Stomach (tissue), 4 donors: ENCODE data around the gene ASB8.

ENCODE experiments used
- EP300 ChIP-seq: sonication (generic); formaldehyde crosslinking; IDR thresholded peaks from one replicate; pipeline ENCODE4 v1.6.1; 2017; ENCODE audit warnings: antibody characterized with exemption
- POLR2A ChIP-seq, 4 donors: fragments of 450-650 bp; IDR thresholded peaks; one replicate each; pipeline ENCODE4 v1.6.1; 2016; ENCODE audit warnings: antibody characterized with exemption in 4 of 4, control low read depth in 2 of 4, mild to moderate bottlenecking in 1 of 4, moderate library complexity in 1 of 4
- POLR2AphosphoS5 ChIP-seq, 3 donors: sonication (generic); formaldehyde crosslinking; IDR thresholded peaks; one replicate each; pipeline ENCODE4 v1.6.1; 2016; ENCODE audit warnings: antibody characterized with exemption in 3 of 3
- TF ChIP-seq, protein P1 (sequence below), 7 experiments: fragments of 450-650 bp in 4 of 7; fragments of 200-600 bp in 3 of 7; sonication (generic) in 3 of 7; IDR thresholded peaks; one replicate each; pipeline ENCODE4 v1.5.1; 2016 to 2019; ENCODE audit warnings: antibody characterized with exemption in 7 of 7, control low read depth in 2 of 7, mild to moderate bottlenecking in 1 of 7

DNA sequence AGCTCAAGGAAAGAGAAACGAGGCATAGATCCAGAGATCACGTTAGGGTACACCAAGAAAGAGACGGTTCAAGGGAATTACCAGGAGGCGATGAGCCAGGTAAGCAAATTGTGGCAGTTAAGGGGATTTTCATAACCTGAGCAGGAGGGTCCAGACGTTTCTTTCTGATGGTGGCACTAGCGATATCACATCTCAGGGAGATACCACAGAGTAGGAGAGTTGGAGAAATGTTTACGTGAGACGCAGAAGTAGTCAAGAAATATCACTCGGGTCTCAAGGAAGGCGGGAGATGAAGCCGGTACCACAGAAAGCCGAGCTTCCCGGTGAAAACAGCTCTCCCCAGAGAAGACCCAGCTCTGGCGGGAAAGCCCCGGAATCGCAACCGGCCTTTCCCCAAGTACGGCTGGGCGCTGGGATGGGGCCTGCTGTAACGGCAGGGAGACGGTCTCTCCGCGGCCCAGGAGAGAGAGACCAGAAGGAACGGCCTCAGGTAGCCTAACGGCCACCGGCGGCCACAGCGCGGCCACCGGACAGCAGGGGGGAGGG, 51.9 kb downstream of the ASB8 start:
- TF ChIP-seq, protein P1, sequence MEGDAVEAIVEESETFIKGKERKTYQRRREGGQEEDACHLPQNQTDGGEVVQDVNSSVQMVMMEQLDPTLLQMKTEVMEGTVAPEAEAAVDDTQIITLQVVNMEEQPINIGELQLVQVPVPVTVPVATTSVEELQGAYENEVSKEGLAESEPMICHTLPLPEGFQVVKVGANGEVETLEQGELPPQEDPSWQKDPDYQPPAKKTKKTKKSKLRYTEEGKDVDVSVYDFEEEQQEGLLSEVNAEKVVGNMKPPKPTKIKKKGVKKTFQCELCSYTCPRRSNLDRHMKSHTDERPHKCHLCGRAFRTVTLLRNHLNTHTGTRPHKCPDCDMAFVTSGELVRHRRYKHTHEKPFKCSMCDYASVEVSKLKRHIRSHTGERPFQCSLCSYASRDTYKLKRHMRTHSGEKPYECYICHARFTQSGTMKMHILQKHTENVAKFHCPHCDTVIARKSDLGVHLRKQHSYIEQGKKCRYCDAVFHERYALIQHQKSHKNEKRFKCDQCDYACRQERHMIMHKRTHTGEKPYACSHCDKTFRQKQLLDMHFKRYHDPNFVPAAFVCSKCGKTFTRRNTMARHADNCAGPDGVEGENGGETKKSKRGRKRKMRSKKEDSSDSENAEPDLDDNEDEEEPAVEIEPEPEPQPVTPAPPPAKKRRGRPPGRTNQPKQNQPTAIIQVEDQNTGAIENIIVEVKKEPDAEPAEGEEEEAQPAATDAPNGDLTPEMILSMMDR (IDR thresholded peaks at IDR 0.05), result no peak
- TF ChIP-seq POLR2A (IDR thresholded peaks at IDR 0.05) (no peak), POLR2AphosphoS5 (IDR thresholded peaks at IDR 0.05) (no peak), EP300 (no peak)
